A549 (cell line): ENCODE measurements around the gene TEX261. TPM values are rescaled to one million over a fixed set of nuclear protein-coding genes. Genes with fewer than 3 reads are reported as not detected.
A peak's percentile ranks its signal among the peaks of the same experiment; 100 is the strongest.

ENCODE experiments used
- ATAC-seq, 2 experiments: fragments of 200-7000 bp in 1 of 2; fragments of >200 bp in 1 of 2; cut with Nextera tagmentation in 1 of 2; cut with Tn5 transposase in 1 of 2; 3 replicates each; pipeline versions ENCODE4 v1.8.0 to v1.9.1; 2018 to 2020; ENCODE audit warnings: mild to moderate bottlenecking in 1 of 2, moderate library complexity in 1 of 2
- CTCF ChIA-PET: fragments of 300-600 bp; sonication (Branson Sonifier 250); formaldehyde crosslinking; extraction: SDS; loops from one replicate; lab custom pipeline; 2021; ENCODE audit warnings: antibody characterized with exemption, inconsistent platforms; lab: Yijun Ruan, JAX
- POLR2A ChIA-PET: fragments of 350-600 bp; formaldehyde crosslinking; extraction: SDS; loops from one replicate; lab custom pipeline; 2021; ENCODE audit warnings: antibody characterized with exemption, inconsistent platforms; lab: Yijun Ruan, JAX
- DNase-seq, 2 experiments: peaks; one replicate each; pipeline versions ENCODE4 v3.0.0 to v3.0.0-alpha.2; 2011 to 2016; ENCODE audit warnings: low read depth in 1 of 2, low spot score in 1 of 2
- FAIRE-seq: peaks from 2 replicates; lab custom pipeline; 2011; peaks lifted over from hg19 to GRCh38; lab: Jason Lieb, UNC
- H3K27ac ChIP-seq, 2 experiments: fragments of >200 bp; sonication (Bioruptor Twin); formaldehyde crosslinking; 3 replicates each; pipeline ENCODE4 v1.5.1; 2016 to 2017
- H3K4me1 ChIP-seq: fragments of >200 bp; sonication (Bioruptor Twin); formaldehyde crosslinking; 3 replicates; pipeline ENCODE4 v1.6.1; 2016
- H3K4me2 ChIP-seq: fragments of >200 bp; sonication (Bioruptor Twin); formaldehyde crosslinking; 3 replicates; pipeline ENCODE4 v1.6.1; 2016
- H3K4me3 ChIP-seq: fragments of >200 bp; sonication (Bioruptor Twin); formaldehyde crosslinking; 3 replicates; pipeline ENCODE4 v1.5.1; 2016
- H3K9me3 ChIP-seq: fragments of >200 bp; sonication (Bioruptor Twin); formaldehyde crosslinking; 3 replicates; pipeline ENCODE4 v1.6.1; 2016
- CHD2 ChIP-seq: fragments of 150-350 bp; IDR thresholded peaks from 2 replicates; pipeline ENCODE4 v1.6.1; 2014; ENCODE audit warnings: low read length; ENCODE audit not compliant: partially characterized antibody
- CHD4 ChIP-seq: fragments of 200-600 bp; sonication (generic); IDR thresholded peaks from 2 replicates; pipeline ENCODE4 v1.6.1; 2016; ENCODE audit warnings: antibody characterized with exemption, mild to moderate bottlenecking, borderline replicate concordance
- EHF ChIP-seq: fragments of 250-450 bp; sonication (Bioruptor Pico); IDR thresholded peaks from 2 replicates; pipeline ENCODE4 v1.5.0; 2020; ENCODE audit warnings: mild to moderate bottlenecking
- EHMT2 ChIP-seq: fragments of 200-600 bp; sonication (generic); IDR thresholded peaks from 2 replicates; pipeline ENCODE4 v1.6.1; 2016; ENCODE audit warnings: antibody characterized with exemption, low read depth, mild to moderate bottlenecking, moderate library complexity
- EP300 ChIP-seq, 2 experiments: fragments of >200 bp; sonication (Bioruptor Twin); formaldehyde crosslinking; IDR thresholded peaks; 2 replicates in 1 of 2; 3 replicates in 1 of 2; pipeline ENCODE4 v1.6.1; 2016 to 2017
- ESRRA ChIP-seq: fragments of 150-350 bp; IDR thresholded peaks from 2 replicates; pipeline ENCODE4 v1.6.1; 2014; ENCODE audit warnings: mild to moderate bottlenecking, low read length, borderline replicate concordance
- FOSL2 ChIP-seq, 2 experiments: fragments of 450-650 bp in 1 of 2; fragments of >200 bp in 1 of 2; sonication (Bioruptor Twin) in 1 of 2; formaldehyde crosslinking; IDR thresholded peaks; 2 replicates each; pipeline versions ENCODE4 v1.5.0 to v1.6.1; 2016 to 2020; ENCODE audit warnings: mild to moderate bottlenecking in 1 of 2, moderate library complexity in 1 of 2
- FOXS1 ChIP-seq: fragments of 250-450 bp; sonication (Bioruptor Pico); IDR thresholded peaks from 2 replicates; pipeline ENCODE4 v1.5.0; 2020; ENCODE audit warnings: mild to moderate bottlenecking, moderate library complexity
- GATA3 ChIP-seq: IDR thresholded peaks from 2 replicates; pipeline ENCODE4 v1.6.1; 2012; ENCODE audit warnings: borderline replicate concordance
- HOXB13 ChIP-seq: fragments of 250-450 bp; sonication (Bioruptor Pico); IDR thresholded peaks from 2 replicates; pipeline ENCODE4 v1.5.0; 2020; ENCODE audit warnings: low read depth, mild to moderate bottlenecking, moderate library complexity
- NPAS2 ChIP-seq: fragments of 250-450 bp; sonication (Bioruptor Pico); IDR thresholded peaks from 2 replicates; pipeline ENCODE4 v1.8.0; 2022; ENCODE audit warnings: mild to moderate bottlenecking, moderate library complexity, borderline replicate concordance
- RAD21 ChIP-seq, 2 experiments: fragments of >200 bp in 1 of 2; sonication (Bioruptor Twin) in 1 of 2; formaldehyde crosslinking in 1 of 2; IDR thresholded peaks in 1 of 2; conservative IDR thresholded peaks in 1 of 2; 2 replicates in 1 of 2; 3 replicates in 1 of 2; pipeline ENCODE4 v1.6.1; 2012 to 2018; ENCODE audit warnings: inconsistent platforms in 1 of 2
- RARB ChIP-seq: fragments of 250-450 bp; sonication (Bioruptor Pico); IDR thresholded peaks from 2 replicates; pipeline ENCODE4 v1.8.0; 2021; ENCODE audit warnings: mild to moderate bottlenecking, moderate library complexity
- RCOR1 ChIP-seq: fragments of 150-350 bp; IDR thresholded peaks from 2 replicates; pipeline ENCODE4 v1.6.1; 2014; ENCODE audit warnings: antibody characterized with exemption, low read length, low read depth
- SMC3 ChIP-seq: fragments of >200 bp; sonication (Bioruptor Twin); formaldehyde crosslinking; IDR thresholded peaks from 3 replicates; pipeline ENCODE4 v1.6.1; 2018; ENCODE audit warnings: inconsistent platforms
- ZNF302 ChIP-seq: fragments of 250-450 bp; sonication (Bioruptor Pico); IDR thresholded peaks from 2 replicates; pipeline ENCODE4 v1.9.0; 2021; ENCODE audit warnings: inconsistent platforms, mild to moderate bottlenecking, moderate library complexity
- ZSCAN20 ChIP-seq: fragments of 250-450 bp; sonication (Bioruptor Pico); IDR thresholded peaks from 2 replicates; pipeline ENCODE4 v1.8.0; 2022; ENCODE audit warnings: mild to moderate bottlenecking, moderate library complexity
- WGBS: methylation state at CpG from one replicate; pipeline ENCODE4 v1.1.6; 2017; ENCODE audit errors: missing lambda C conversion rate; 5-methylcytosine and 5-hydroxymethylcytosine counted together
- polyA plus RNA-seq, 4 experiments: library from polyadenylated mRNA; depleted of rRNA in 3 of 4; stranded (reverse); fragments of >200 nt; fragmentation: RNase III in 1 of 4; extraction: RNeasy Plus Mini Kit Qiagen cat#74134 plus additional on column Dnase treatment in 1 of 4; gene quantifications; 2 replicates in 3 of 4; 3 replicates in 1 of 4; pipeline ENCODE4 v1.2.3, GENCODE V29; 2011 to 2017
- TF ChIP-seq, protein P1 (sequence below): fragments of 250-450 bp; sonication (Bioruptor Pico); IDR thresholded peaks from 2 replicates; pipeline ENCODE4 v1.5.0; 2021; ENCODE audit warnings: mild to moderate bottlenecking, moderate library complexity, borderline replicate concordance
- TF ChIP-seq, protein P2 (sequence below): fragments of >200 bp; sonication (Bioruptor Twin); formaldehyde crosslinking; IDR thresholded peaks from 3 replicates; pipeline ENCODE4 v1.5.1; 2016
- TF ChIP-seq, protein P3 (sequence below): fragments of 450-650 bp; IDR thresholded peaks from 2 replicates; pipeline ENCODE4 v1.6.1; 2014; ENCODE audit warnings: antibody characterized with exemption
- TF ChIP-seq, protein P4 (sequence below): IDR thresholded peaks from 2 replicates; pipeline ENCODE4 v1.6.1; 2012
- TF ChIP-seq, protein P5 (sequence below): IDR thresholded peaks from 2 replicates; pipeline ENCODE4 v1.6.1; 2012

Gene TEX261
- polyA plus RNA-seq, 2 of the 4 experiments (the other 2 are of a cell fraction) = 71.3 to 87.1 TPM

DNA sequence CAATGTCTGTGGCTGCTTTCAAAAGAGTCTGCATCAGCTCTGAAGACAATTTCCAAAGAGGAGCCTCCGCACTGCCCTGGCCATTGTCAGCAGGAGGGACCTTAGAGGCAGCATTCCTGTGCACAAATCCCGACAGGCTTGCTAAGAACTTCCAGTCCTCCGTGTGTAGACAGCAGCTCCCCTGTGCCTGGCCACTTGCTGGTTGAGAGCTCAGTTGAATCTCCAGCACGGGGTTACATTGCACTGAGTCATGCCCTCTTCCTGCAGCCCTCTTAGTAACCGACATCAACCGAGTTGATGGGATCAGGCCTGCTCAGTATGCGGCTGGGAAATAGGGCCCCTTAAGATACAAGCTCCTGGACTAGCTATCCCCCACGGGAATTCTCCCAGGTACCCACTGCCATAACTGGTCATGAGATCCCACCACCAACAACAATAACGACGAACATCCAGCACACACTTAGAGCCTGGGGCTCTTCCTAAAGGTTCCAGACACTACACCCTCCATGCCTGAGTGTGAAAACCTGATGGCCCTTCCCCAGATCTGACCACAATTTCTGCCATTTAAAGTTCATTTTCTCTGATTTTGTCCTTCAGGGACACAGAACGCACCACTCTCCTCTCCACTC is 47.0 kb downstream of the TEX261 start:
- H3K4me3 ChIP-seq = peak overlapping the region; percentile 4; the same call in 1 of the 3 replicates
- 68% methylated on average over 11 of the region's 11 CpGs for WGBS
- ChIA-PET CTCF (interaction anchor here (0.8 to 18.9 kb wide), 45 partner anchors 8 to 644 kb away, joined by 3 to 512 read pairs (median 5); partner anchors contain the start of genes ATP6V1B1, FAM136A and FIGLA), POLR2A (interaction anchor here (1.0 kb wide), 1 partner anchor 76 kb away, joined by 4 read pairs; no protein-coding TSS in a partner anchor)
- peak overlapping the region; percentile 12 to 76; a peak in 4 of 6 replicates for H3K27ac ChIP-seq
- H3K4me1 ChIP-seq = peaks cover 13% of the 10 kb centered on the region; the same call in 2 of the 3 replicates
- DNase-seq = no peak
- TF ChIP-seq ESRRA = no peak
- no peak for TF ChIP-seq EHMT2
- no peak for TF ChIP-seq RARB (CRISPR knock-in tag)
- TF ChIP-seq EHF = no peak
- H3K9me3 ChIP-seq = no peaks in the 10 kb centered on the region
- peak overlapping the region; percentile 71 for H3K4me2 ChIP-seq
- FAIRE-seq = no peak
- peak; percentile 4 to 50; a peak in 3 of 6 replicates for ATAC-seq

DNA sequence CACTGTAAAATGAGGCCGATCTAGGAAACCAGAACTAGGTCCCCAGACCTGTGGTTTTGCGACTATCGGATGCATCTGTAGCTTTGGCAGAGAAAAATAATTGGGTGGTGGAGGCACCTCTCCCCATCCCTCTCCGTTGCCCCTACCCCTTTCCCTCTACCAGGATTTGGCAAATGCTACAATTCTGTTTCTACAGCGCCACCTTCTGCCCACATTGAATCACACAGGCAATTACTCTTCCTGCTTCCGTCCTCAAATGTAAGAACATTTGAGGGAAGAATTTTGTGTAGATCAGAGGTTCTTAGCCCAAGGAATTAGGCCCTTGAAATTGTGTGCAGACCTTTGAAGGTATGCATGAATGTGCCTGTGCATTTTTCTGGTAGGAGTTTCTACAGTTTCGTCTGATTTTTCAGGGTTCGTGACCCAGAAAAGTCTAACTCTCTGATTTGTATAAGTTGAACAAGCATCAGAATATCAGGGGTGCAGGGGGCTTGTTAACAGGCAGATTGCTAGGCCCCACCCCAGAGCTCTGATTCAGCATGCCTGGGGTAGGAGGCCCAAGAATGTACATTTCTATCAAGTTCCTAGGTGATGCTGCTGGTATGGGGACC is 47.7 kb downstream of the TEX261 start:
- no peak overlapping the region for H3K4me2 ChIP-seq
- TF ChIP-seq NPAS2 (CRISPR knock-in tag) (no peak), FOXS1 (CRISPR knock-in tag) (no peak), FOSL2 (IDR thresholded peaks at IDR 0.05) (no peak), FOSL2 (CRISPR knock-in tag; IDR thresholded peaks at IDR 0.05) (no peak), CHD2 (no peak), RCOR1 (no peak), ZNF302 (CRISPR knock-in tag) (no peak), ZSCAN20 (CRISPR knock-in tag) (no peak), SMC3 (peak; percentile 79), GATA3 (no peak), ESRRA (no peak), HOXB13 (no peak), RAD21 (conservative IDR thresholded peaks at IDR 0.05 in 1 of 2, IDR thresholded peaks at IDR 0.05 in 1 of 2) (peak; percentile 79 to 82), EP300 (IDR thresholded peaks at IDR 0.05) (no peak), CHD4 (no peak), EHMT2 (no peak)
- TF ChIP-seq, protein P1, sequence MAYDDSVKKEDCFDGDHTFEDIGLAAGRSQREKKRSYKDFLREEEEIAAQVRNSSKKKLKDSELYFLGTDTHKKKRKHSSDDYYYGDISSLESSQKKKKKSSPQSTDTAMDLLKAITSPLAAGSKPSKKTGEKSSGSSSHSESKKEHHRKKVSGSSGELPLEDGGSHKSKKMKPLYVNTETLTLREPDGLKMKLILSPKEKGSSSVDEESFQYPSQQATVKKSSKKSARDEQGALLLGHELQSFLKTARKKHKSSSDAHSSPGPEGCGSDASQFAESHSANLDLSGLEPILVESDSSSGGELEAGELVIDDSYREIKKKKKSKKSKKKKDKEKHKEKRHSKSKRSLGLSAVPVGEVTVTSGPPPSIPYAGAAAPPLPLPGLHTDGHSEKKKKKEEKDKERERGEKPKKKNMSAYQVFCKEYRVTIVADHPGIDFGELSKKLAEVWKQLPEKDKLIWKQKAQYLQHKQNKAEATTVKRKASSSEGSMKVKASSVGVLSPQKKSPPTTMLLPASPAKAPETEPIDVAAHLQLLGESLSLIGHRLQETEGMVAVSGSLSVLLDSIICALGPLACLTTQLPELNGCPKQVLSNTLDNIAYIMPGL = no peak
- TF ChIP-seq, protein P2, sequence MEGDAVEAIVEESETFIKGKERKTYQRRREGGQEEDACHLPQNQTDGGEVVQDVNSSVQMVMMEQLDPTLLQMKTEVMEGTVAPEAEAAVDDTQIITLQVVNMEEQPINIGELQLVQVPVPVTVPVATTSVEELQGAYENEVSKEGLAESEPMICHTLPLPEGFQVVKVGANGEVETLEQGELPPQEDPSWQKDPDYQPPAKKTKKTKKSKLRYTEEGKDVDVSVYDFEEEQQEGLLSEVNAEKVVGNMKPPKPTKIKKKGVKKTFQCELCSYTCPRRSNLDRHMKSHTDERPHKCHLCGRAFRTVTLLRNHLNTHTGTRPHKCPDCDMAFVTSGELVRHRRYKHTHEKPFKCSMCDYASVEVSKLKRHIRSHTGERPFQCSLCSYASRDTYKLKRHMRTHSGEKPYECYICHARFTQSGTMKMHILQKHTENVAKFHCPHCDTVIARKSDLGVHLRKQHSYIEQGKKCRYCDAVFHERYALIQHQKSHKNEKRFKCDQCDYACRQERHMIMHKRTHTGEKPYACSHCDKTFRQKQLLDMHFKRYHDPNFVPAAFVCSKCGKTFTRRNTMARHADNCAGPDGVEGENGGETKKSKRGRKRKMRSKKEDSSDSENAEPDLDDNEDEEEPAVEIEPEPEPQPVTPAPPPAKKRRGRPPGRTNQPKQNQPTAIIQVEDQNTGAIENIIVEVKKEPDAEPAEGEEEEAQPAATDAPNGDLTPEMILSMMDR = peak; percentile 95
- TF ChIP-seq, protein P3, sequence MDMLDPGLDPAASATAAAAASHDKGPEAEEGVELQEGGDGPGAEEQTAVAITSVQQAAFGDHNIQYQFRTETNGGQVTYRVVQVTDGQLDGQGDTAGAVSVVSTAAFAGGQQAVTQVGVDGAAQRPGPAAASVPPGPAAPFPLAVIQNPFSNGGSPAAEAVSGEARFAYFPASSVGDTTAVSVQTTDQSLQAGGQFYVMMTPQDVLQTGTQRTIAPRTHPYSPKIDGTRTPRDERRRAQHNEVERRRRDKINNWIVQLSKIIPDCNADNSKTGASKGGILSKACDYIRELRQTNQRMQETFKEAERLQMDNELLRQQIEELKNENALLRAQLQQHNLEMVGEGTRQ = no peak
- TF ChIP-seq, protein P4, sequence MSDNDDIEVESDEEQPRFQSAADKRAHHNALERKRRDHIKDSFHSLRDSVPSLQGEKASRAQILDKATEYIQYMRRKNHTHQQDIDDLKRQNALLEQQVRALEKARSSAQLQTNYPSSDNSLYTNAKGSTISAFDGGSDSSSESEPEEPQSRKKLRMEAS = no peak
- TF ChIP-seq, protein P5, sequence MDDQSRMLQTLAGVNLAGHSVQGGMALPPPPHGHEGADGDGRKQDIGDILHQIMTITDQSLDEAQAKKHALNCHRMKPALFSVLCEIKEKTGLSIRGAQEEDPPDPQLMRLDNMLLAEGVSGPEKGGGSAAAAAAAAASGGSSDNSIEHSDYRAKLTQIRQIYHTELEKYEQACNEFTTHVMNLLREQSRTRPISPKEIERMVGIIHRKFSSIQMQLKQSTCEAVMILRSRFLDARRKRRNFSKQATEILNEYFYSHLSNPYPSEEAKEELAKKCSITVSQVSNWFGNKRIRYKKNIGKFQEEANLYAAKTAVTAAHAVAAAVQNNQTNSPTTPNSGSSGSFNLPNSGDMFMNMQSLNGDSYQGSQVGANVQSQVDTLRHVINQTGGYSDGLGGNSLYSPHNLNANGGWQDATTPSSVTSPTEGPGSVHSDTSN = no peak
- TF ChIP-seq, all 56 proteins: peak for 3
- Histone ChIP-seq H3K4me1 (peaks cover 13% of the 10 kb centered on the region; the same call in 2 of the 3 replicates), H3K27ac (no peak overlapping the region), H3K4me3 (no peak overlapping the region), H3K9me3 (no peaks in the 10 kb centered on the region)
- 31% methylated on average over 8 of the region's 8 CpGs for WGBS
- ATAC-seq (peak; percentile 55 to 67; a peak in 5 of 6 replicates), DNase-seq (peak; percentile 38 to 71), FAIRE-seq (no peak)
- ChIA-PET CTCF (interaction anchor here (0.7 to 18.9 kb wide), 43 partner anchors 8 to 644 kb away, joined by 3 to 512 read pairs (median 5); partner anchors contain the start of genes ATP6V1B1, FAM136A and FIGLA), POLR2A (no interaction called here)
